GM23338 (cell line): ENCODE measurements around the gene NVL. TPM values are rescaled to one million over a fixed set of nuclear protein-coding genes. Genes with fewer than 3 reads are reported as not detected.

Experiments
- ATAC-seq: fragments of 200-7000 bp; cut with Tn5 transposase; 3 replicates; pipeline ENCODE4 v1.9.1; 2020
- DNase-seq: peaks from one replicate; pipeline ENCODE4 v3.0.0-alpha.2; 2015; ENCODE audit warnings: low spot score
- H2AFZ ChIP-seq: fragments of 200-600 bp; sonication (generic); 2 replicates; pipeline ENCODE4 v1.8.0; 2016; ENCODE audit warnings: antibody characterized with exemption, mild to moderate bottlenecking, moderate library complexity
- H3F3A ChIP-seq: fragments of 200-600 bp; sonication (generic); replicated peaks from 2 replicates; pipeline ENCODE4 v1.8.0; 2017; ENCODE audit warnings: antibody characterized with exemption, mixed run types, low read depth
- H3K27ac ChIP-seq: fragments of 200-600 bp; sonication (generic); 2 replicates; pipeline ENCODE4 v1.6.1; 2016; ENCODE audit warnings: low read depth
- H3K27me3 ChIP-seq: fragments of 200-600 bp; sonication (generic); 2 replicates; pipeline ENCODE4 v1.8.0; 2016; ENCODE audit warnings: mild to moderate bottlenecking, mixed run types, moderate library complexity; ENCODE audit not compliant: insufficient read depth
- H3K36me3 ChIP-seq: fragments of 200-600 bp; sonication (generic); 2 replicates; pipeline ENCODE4 v1.8.0; 2016; ENCODE audit warnings: mild to moderate bottlenecking; ENCODE audit not compliant: insufficient read depth
- H3K4me1 ChIP-seq: fragments of 200-600 bp; sonication (generic); 2 replicates; pipeline ENCODE4 v1.8.0; 2016; ENCODE audit warnings: mild to moderate bottlenecking, moderate library complexity; ENCODE audit not compliant: insufficient read depth
- H3K4me2 ChIP-seq: fragments of 200-600 bp; sonication (generic); 2 replicates; pipeline ENCODE4 v1.7.1; 2017; ENCODE audit warnings: mixed run types
- H3K4me3 ChIP-seq: fragments of 200-600 bp; sonication (generic); 2 replicates; pipeline ENCODE4 v1.6.1; 2016; ENCODE audit warnings: mixed run types
- H3K79me2 ChIP-seq: fragments of 200-600 bp; sonication (generic); replicated peaks from 2 replicates; pipeline ENCODE4 v1.8.0; 2017; ENCODE audit warnings: mild to moderate bottlenecking; ENCODE audit not compliant: insufficient read depth
- H3K9me2 ChIP-seq: fragments of 200-600 bp; sonication (generic); 2 replicates; pipeline ENCODE4 v1.8.0; 2017; ENCODE audit not compliant: insufficient read depth
- H4K20me1 ChIP-seq: fragments of 200-600 bp; sonication (generic); replicated peaks from 2 replicates; pipeline ENCODE4 v1.8.0; 2017; ENCODE audit warnings: mild to moderate bottlenecking; ENCODE audit not compliant: insufficient read depth
- H3K27ac Mint-ChIP-seq: 2 replicates; pipeline ENCODE4 v1.8.0; 2020; ENCODE audit warnings: inconsistent platforms, mild to moderate bottlenecking, moderate library complexity, mixed read lengths
- H3K27me3 Mint-ChIP-seq: 3 replicates; pipeline ENCODE4 v1.8.0; 2022; ENCODE audit warnings: low read depth, mild to moderate bottlenecking, moderate library complexity, mixed read lengths, inconsistent platforms; ENCODE audit not compliant: insufficient read depth, poor library complexity
- H3K36me3 Mint-ChIP-seq: 3 replicates; pipeline ENCODE4 v1.8.0; 2021; ENCODE audit warnings: low read depth, mild to moderate bottlenecking, inconsistent platforms, moderate library complexity, mixed read lengths
- H3K4me1 Mint-ChIP-seq: 3 replicates; pipeline ENCODE4 v1.8.0; 2020; ENCODE audit warnings: mild to moderate bottlenecking, inconsistent platforms, mixed read lengths
- H3K4me3 Mint-ChIP-seq: 3 replicates; pipeline ENCODE4 v1.8.0; 2021; ENCODE audit warnings: moderate library complexity, mild to moderate bottlenecking, inconsistent platforms, mixed read lengths
- H3K9me3 Mint-ChIP-seq: 3 replicates; pipeline ENCODE4 v1.8.0; 2020; ENCODE audit warnings: moderate library complexity, mild to moderate bottlenecking, inconsistent platforms, mixed read lengths
- CREB1 ChIP-seq: fragments of 250-450 bp; sonication (Bioruptor Pico); IDR thresholded peaks from 2 replicates; pipeline ENCODE4 v1.5.0; 2020; ENCODE audit warnings: low read depth, mild to moderate bottlenecking, moderate library complexity
- CTCF ChIP-seq, 2 experiments: fragments of 200-600 bp in 1 of 2; sonication (generic) in 1 of 2; conservative IDR thresholded peaks; 2 replicates each; pipeline versions ENCODE4 v1.5.1 to v1.6.1; 2016 to 2017; ENCODE audit warnings: antibody characterized with exemption in 2 of 2, low read depth in 2 of 2, mild to moderate bottlenecking in 2 of 2, moderate library complexity in 1 of 2
- ETS1 ChIP-seq: IDR thresholded peaks from 2 replicates; pipeline ENCODE4 v1.6.1; 2016; ENCODE audit warnings: antibody characterized with exemption
- EZH2 ChIP-seq: fragments of 200-600 bp; sonication (generic); IDR thresholded peaks from one replicate; pipeline ENCODE4 v1.8.0; 2017; ENCODE audit warnings: antibody characterized with exemption, mild to moderate bottlenecking, low read depth; ENCODE audit not compliant: unreplicated experiment
- EZH2phosphoT487 ChIP-seq: fragments of 200-600 bp; sonication (generic); IDR thresholded peaks from one replicate; pipeline ENCODE4 v1.8.1; 2018; ENCODE audit warnings: antibody characterized with exemption; ENCODE audit not compliant: unreplicated experiment
- JUNB ChIP-seq: IDR thresholded peaks from one replicate; pipeline ENCODE4 v1.6.1; 2016; ENCODE audit warnings: antibody characterized with exemption; ENCODE audit not compliant: unreplicated experiment
- NANOG ChIP-seq: IDR thresholded peaks from 2 replicates; pipeline ENCODE4 v1.6.1; 2016; ENCODE audit warnings: antibody characterized with exemption, borderline replicate concordance
- POLR2AphosphoS5 ChIP-seq: IDR thresholded peaks from 2 replicates; pipeline ENCODE4 v1.6.1; 2016; ENCODE audit warnings: antibody characterized with exemption, low read depth
- REST ChIP-seq: IDR thresholded peaks from one replicate; pipeline ENCODE4 v1.6.1; 2018; ENCODE audit warnings: antibody characterized with exemption; ENCODE audit not compliant: unreplicated experiment
- STAT1 ChIP-seq: IDR thresholded peaks from one replicate; pipeline ENCODE4 v1.6.1; 2016; ENCODE audit warnings: antibody characterized with exemption; ENCODE audit not compliant: unreplicated experiment
- ZNF114 ChIP-seq: fragments of 250-450 bp; sonication (Bioruptor Pico); IDR thresholded peaks from 2 replicates; pipeline ENCODE4 v1.5.0; 2020; ENCODE audit warnings: mild to moderate bottlenecking, moderate library complexity
- ZNF331 ChIP-seq: fragments of 250-450 bp; sonication (Bioruptor Pico); IDR thresholded peaks from 2 replicates; pipeline ENCODE4 v1.5.0; 2020; ENCODE audit warnings: low read depth, mild to moderate bottlenecking, moderate library complexity
- ZNF462 ChIP-seq: fragments of 250-450 bp; sonication (Bioruptor Pico); IDR thresholded peaks from 2 replicates; pipeline ENCODE4 v1.5.0; 2020; ENCODE audit warnings: mild to moderate bottlenecking, moderate library complexity
- polyA plus RNA-seq: library from polyadenylated mRNA; unstranded; fragments of >200 nt; fragmentation: Nextera tagmentation; extraction: Ambion mirVana; gene quantifications from 2 replicates; pipeline ENCODE4 v1.2.1, GENCODE V29; 2016
- total RNA-seq: library from RNA; depleted of rRNA; stranded (reverse); fragments of >200 nt; shearing (Covaris generic); gene quantifications from 2 replicates; pipeline ENCODE4 v1.2.3, GENCODE V29; 2014

NVL gene
- total and polyA plus RNA-seq, 2 experiments from 2014 or later, result 44.4 to 71.7 TPM

GRCh38 chr1:224201383-224201782 lies 128.6 kb downstream of the NVL start:
- H3K36me3 Mint-ChIP-seq, result no peaks in the 10 kb centered on the region; the same call in 2 of the 3 replicates
- no peak for TF ChIP-seq JUNB
- TF ChIP-seq POLR2AphosphoS5, result no peak
- no peak for TF ChIP-seq ETS1
- no peak for TF ChIP-seq CTCF (conservative IDR thresholded peaks at IDR 0.05; ENCODE audit: low read depth in 2 of 2)
- TF ChIP-seq NANOG, result no peak
- TF ChIP-seq REST, result no peak
- no peak for TF ChIP-seq ZNF462 (CRISPR knock-in tag)
- TF ChIP-seq EZH2, result no peak
- TF ChIP-seq CREB1, result no peak
- no peak for TF ChIP-seq ZNF114 (CRISPR knock-in tag)
- no peak for TF ChIP-seq ZNF331 (CRISPR knock-in tag)
- no peak for TF ChIP-seq STAT1
- TF ChIP-seq EZH2phosphoT487, result no peak
- Histone ChIP-seq H3K4me1 (peaks cover 19% of the 10 kb centered on the region), H4K20me1 (no peaks in the 10 kb centered on the region), H3K4me3 (no peak overlapping the region), H3K27ac (0 out of 2 replicates have a peak overlapping the region, but pooled peaks have one; percentile 11), H2AFZ (no peak overlapping the region), H3K79me2 (no peaks in the 10 kb centered on the region), H3K36me3 (no peaks in the 10 kb centered on the region), H3F3A (no peaks in the 10 kb centered on the region), H3K4me2 (no peak overlapping the region), H3K9me2 (no peaks in the 10 kb centered on the region), H3K27me3 (no peaks in the 10 kb centered on the region)
- H3K27me3 Mint-ChIP-seq, result peaks cover 5% of the 10 kb centered on the region
- DNase-seq, result no peak
- H3K9me3 Mint-ChIP-seq, result no peaks in the 10 kb centered on the region
- ATAC-seq, result no peak
- no peak overlapping the region for H3K4me3 Mint-ChIP-seq
- H3K27ac Mint-ChIP-seq, result no peak overlapping the region
- H3K4me1 Mint-ChIP-seq, result peaks cover 24% of the 10 kb centered on the region
